Measurements from ENCODE around the gene RPS6KA5.

DNA sequence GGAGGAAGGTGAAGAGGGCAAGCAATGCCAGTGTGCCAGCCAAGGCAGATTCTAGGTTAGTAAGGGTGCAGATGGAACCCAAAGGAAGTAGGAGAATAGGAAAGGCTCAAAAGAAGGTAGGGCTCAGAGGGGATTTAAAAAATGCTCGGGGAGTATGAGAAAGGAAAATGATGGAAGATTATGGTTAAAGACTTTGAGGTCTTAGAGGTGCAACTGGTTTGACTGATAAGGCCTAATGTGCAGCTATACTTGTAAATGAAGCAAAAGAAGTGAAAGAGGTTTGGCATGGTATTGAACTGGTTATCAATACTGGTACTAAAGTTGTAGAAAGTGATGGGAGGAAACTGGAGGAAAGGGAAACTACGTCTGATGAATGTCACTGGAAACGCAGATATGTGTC is 94.7 kb downstream of the RPS6KA5 start:
- no peak for TF ChIP-seq EZH2 (IDR thresholded peaks at IDR 0.05; ENCODE audit: low read length, missing control alignments)
- TF ChIP-seq, protein P1, sequence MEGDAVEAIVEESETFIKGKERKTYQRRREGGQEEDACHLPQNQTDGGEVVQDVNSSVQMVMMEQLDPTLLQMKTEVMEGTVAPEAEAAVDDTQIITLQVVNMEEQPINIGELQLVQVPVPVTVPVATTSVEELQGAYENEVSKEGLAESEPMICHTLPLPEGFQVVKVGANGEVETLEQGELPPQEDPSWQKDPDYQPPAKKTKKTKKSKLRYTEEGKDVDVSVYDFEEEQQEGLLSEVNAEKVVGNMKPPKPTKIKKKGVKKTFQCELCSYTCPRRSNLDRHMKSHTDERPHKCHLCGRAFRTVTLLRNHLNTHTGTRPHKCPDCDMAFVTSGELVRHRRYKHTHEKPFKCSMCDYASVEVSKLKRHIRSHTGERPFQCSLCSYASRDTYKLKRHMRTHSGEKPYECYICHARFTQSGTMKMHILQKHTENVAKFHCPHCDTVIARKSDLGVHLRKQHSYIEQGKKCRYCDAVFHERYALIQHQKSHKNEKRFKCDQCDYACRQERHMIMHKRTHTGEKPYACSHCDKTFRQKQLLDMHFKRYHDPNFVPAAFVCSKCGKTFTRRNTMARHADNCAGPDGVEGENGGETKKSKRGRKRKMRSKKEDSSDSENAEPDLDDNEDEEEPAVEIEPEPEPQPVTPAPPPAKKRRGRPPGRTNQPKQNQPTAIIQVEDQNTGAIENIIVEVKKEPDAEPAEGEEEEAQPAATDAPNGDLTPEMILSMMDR (conservative IDR thresholded peaks at IDR 0.05 in 1 of 2, IDR thresholded peaks at IDR 0.05 in 1 of 2; ENCODE audit: low read depth in 1 of 2, low read length in 2 of 2) = no peak
